SK-N-SH treated with all-trans-retinoic acid at 6 μM for 48 hours (cell line): ENCODE measurements around the gene COL6A3.

ENCODE experiments used
- ATAC-seq: fragments of 200-7000 bp; cut with Tn5 transposase; 3 replicates; pipeline ENCODE4 v1.9.1; 2020; ENCODE audit warnings: mild to moderate bottlenecking, moderate library complexity
- ARNTL ChIP-seq: fragments of 450-650 bp; formaldehyde crosslinking; IDR thresholded peaks from 2 replicates; pipeline ENCODE4 v1.5.0; 2020; ENCODE audit warnings: low read depth, mild to moderate bottlenecking, moderate library complexity, borderline replicate concordance
- BACH2 ChIP-seq: fragments of 250-450 bp; sonication (Bioruptor Pico); IDR thresholded peaks from 2 replicates; pipeline ENCODE4 v1.9.0; 2021; ENCODE audit warnings: mild to moderate bottlenecking, borderline replicate concordance
- CSDC2 ChIP-seq: fragments of 250-450 bp; sonication (Bioruptor Pico); IDR thresholded peaks from 2 replicates; pipeline ENCODE4 v1.5.0; 2020; ENCODE audit warnings: mild to moderate bottlenecking, moderate library complexity
- ESRRG ChIP-seq: fragments of 250-450 bp; sonication (Bioruptor Pico); IDR thresholded peaks from 2 replicates; pipeline ENCODE4 v1.6.1; 2021; ENCODE audit warnings: mild to moderate bottlenecking
- GLIS3 ChIP-seq: fragments of 250-450 bp; sonication (Bioruptor Pico); IDR thresholded peaks from 2 replicates; pipeline ENCODE4 v1.5.0; 2020; ENCODE audit warnings: mild to moderate bottlenecking, moderate library complexity
- ISL1 ChIP-seq: fragments of 250-450 bp; sonication (Bioruptor Pico); IDR thresholded peaks from 2 replicates; pipeline ENCODE4 v2.1.2; 2022; ENCODE audit warnings: mild to moderate bottlenecking, moderate library complexity
- OSR1 ChIP-seq: fragments of 250-450 bp; sonication (Bioruptor Pico); IDR thresholded peaks from 2 replicates; pipeline ENCODE4 v1.8.0; 2022; ENCODE audit warnings: moderate library complexity, mild to moderate bottlenecking, inconsistent platforms
- PPARA ChIP-seq: fragments of 250-450 bp; sonication (Bioruptor Pico); IDR thresholded peaks from 2 replicates; pipeline ENCODE4 v1.5.0; 2020; ENCODE audit warnings: mild to moderate bottlenecking, borderline replicate concordance
- RARB ChIP-seq: fragments of 250-450 bp; sonication (Bioruptor Pico); IDR thresholded peaks from 2 replicates; pipeline ENCODE4 v1.8.0; 2021; ENCODE audit warnings: mild to moderate bottlenecking, moderate library complexity
- SNAI2 ChIP-seq: fragments of 250-450 bp; sonication (Bioruptor Pico); IDR thresholded peaks from 2 replicates; pipeline ENCODE4 v1.5.0; 2020; ENCODE audit warnings: mild to moderate bottlenecking, moderate library complexity
- TCF4 ChIP-seq: fragments of 250-450 bp; sonication (Bioruptor Pico); IDR thresholded peaks from 2 replicates; pipeline ENCODE4 v1.8.0; 2021; ENCODE audit warnings: mild to moderate bottlenecking, moderate library complexity, borderline replicate concordance
- TOX ChIP-seq: fragments of 250-450 bp; sonication (Bioruptor Pico); IDR thresholded peaks from 2 replicates; pipeline ENCODE4 v1.8.0; 2021; ENCODE audit warnings: mild to moderate bottlenecking, moderate library complexity, borderline replicate concordance
- ZC3H10 ChIP-seq: fragments of 250-450 bp; sonication (Bioruptor Pico); IDR thresholded peaks from 2 replicates; pipeline ENCODE4 v1.5.1; 2021; ENCODE audit warnings: mild to moderate bottlenecking, moderate library complexity
- ZFP3 ChIP-seq: fragments of 250-450 bp; sonication (Bioruptor Pico); IDR thresholded peaks from 2 replicates; pipeline ENCODE4 v1.5.0; 2020; ENCODE audit warnings: mild to moderate bottlenecking, moderate library complexity
- ZFP30 ChIP-seq: fragments of 450-650 bp; formaldehyde crosslinking; IDR thresholded peaks from 2 replicates; pipeline ENCODE4 v1.5.0; 2022; ENCODE audit warnings: mild to moderate bottlenecking, moderate library complexity
- ZNF565 ChIP-seq: fragments of 450-650 bp; formaldehyde crosslinking; conservative IDR thresholded peaks from 2 replicates; pipeline ENCODE4 v1.5.0; 2020; ENCODE audit warnings: low read depth, mild to moderate bottlenecking, moderate library complexity
- ZNF70 ChIP-seq: fragments of 450-650 bp; formaldehyde crosslinking; IDR thresholded peaks from 2 replicates; pipeline ENCODE4 v1.5.0; 2020; ENCODE audit warnings: mild to moderate bottlenecking, moderate library complexity
- ZNF8 ChIP-seq: fragments of 450-650 bp; formaldehyde crosslinking; IDR thresholded peaks from 2 replicates; pipeline ENCODE4 v1.5.0; 2020; ENCODE audit warnings: mild to moderate bottlenecking, moderate library complexity
- TF ChIP-seq, protein P1 (sequence below): fragments of 250-450 bp; sonication (Bioruptor Pico); IDR thresholded peaks from 2 replicates; pipeline ENCODE4 v1.5.0; 2020; ENCODE audit warnings: mild to moderate bottlenecking, moderate library complexity
- TF ChIP-seq, protein P2 (sequence below): fragments of 250-450 bp; sonication (Bioruptor Pico); IDR thresholded peaks from 2 replicates; pipeline ENCODE4 v1.5.1; 2020; ENCODE audit warnings: low read depth, mild to moderate bottlenecking, moderate library complexity
- TF ChIP-seq, protein P3 (sequence below): fragments of 250-450 bp; sonication (Bioruptor Pico); IDR thresholded peaks from 2 replicates; pipeline ENCODE4 v1.8.0; 2021; ENCODE audit warnings: low read depth, mild to moderate bottlenecking, moderate library complexity, borderline replicate concordance
- TF ChIP-seq, protein P4 (sequence below): fragments of 250-450 bp; sonication (Bioruptor Pico); IDR thresholded peaks from 2 replicates; pipeline ENCODE4 v1.5.1; 2021; ENCODE audit warnings: mild to moderate bottlenecking, moderate library complexity
- TF ChIP-seq, protein P5 (sequence below): fragments of 250-450 bp; sonication (Bioruptor Pico); IDR thresholded peaks from 2 replicates; pipeline ENCODE4 v1.8.0; 2020; ENCODE audit warnings: mild to moderate bottlenecking, moderate library complexity, borderline replicate concordance

COL6A3 gene

DNA sequence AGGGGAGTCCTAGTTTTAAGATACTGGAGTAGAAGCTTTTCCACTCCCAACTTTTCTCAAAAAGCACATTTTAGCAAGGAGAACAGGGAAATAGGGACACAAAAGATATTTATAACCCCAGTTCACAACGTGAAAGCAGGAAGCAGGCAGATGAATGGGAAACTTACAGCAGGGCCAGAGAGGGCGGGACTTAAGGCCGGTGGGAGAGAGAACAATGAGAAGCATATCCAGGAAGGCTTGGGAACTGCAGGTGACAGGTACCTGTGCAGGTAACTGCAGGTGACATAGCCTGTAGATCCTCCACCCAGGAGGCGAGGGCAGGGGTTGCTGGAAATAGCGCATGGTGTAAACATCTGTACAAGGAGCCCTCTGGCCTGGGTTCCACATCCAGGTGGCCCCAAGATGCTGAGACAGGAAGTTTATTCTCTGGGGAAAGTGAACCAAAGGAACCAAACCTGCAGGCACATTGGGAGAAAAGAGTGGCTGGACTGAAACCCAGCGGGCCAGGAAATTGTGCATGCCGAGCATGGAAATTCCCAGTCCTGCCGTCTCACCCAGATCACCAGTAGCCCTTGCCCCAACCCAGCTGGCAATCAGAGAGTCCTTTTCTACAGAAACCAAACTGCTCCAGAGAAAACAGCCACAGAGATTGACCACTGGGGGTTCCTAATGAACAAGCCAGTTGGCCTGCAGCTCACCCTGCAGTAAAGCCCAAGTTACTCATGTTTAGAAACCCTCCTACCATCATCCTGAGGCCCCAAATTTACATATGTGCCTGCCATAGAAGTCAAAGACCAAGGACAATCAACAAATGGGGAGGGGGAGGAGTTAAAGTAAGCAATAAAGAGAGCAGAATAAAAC lies 24.3 kb upstream of the COL6A3 start:
- no peak for ATAC-seq
- no peak for TF ChIP-seq SNAI2 (CRISPR knock-in tag)
- TF ChIP-seq ZFP30, result no peak
- TF ChIP-seq, protein P1, sequence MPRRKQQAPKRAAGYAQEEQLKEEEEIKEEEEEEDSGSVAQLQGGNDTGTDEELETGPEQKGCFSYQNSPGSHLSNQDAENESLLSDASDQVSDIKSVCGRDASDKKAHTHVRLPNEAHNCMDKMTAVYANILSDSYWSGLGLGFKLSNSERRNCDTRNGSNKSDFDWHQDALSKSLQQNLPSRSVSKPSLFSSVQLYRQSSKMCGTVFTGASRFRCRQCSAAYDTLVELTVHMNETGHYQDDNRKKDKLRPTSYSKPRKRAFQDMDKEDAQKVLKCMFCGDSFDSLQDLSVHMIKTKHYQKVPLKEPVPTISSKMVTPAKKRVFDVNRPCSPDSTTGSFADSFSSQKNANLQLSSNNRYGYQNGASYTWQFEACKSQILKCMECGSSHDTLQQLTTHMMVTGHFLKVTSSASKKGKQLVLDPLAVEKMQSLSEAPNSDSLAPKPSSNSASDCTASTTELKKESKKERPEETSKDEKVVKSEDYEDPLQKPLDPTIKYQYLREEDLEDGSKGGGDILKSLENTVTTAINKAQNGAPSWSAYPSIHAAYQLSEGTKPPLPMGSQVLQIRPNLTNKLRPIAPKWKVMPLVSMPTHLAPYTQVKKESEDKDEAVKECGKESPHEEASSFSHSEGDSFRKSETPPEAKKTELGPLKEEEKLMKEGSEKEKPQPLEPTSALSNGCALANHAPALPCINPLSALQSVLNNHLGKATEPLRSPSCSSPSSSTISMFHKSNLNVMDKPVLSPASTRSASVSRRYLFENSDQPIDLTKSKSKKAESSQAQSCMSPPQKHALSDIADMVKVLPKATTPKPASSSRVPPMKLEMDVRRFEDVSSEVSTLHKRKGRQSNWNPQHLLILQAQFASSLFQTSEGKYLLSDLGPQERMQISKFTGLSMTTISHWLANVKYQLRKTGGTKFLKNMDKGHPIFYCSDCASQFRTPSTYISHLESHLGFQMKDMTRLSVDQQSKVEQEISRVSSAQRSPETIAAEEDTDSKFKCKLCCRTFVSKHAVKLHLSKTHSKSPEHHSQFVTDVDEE, result no peak
- no peak for TF ChIP-seq ZNF565 (CRISPR knock-in tag)
- TF ChIP-seq, protein P2, sequence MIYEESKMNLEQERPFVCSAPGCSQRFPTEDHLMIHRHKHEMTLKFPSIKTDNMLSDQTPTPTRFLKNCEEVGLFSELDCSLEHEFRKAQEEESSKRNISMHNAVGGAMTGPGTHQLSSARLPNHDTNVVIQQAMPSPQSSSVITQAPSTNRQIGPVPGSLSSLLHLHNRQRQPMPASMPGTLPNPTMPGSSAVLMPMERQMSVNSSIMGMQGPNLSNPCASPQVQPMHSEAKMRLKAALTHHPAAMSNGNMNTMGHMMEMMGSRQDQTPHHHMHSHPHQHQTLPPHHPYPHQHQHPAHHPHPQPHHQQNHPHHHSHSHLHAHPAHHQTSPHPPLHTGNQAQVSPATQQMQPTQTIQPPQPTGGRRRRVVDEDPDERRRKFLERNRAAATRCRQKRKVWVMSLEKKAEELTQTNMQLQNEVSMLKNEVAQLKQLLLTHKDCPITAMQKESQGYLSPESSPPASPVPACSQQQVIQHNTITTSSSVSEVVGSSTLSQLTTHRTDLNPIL (CRISPR knock-in tag), result no peak
- TF ChIP-seq, protein P3, sequence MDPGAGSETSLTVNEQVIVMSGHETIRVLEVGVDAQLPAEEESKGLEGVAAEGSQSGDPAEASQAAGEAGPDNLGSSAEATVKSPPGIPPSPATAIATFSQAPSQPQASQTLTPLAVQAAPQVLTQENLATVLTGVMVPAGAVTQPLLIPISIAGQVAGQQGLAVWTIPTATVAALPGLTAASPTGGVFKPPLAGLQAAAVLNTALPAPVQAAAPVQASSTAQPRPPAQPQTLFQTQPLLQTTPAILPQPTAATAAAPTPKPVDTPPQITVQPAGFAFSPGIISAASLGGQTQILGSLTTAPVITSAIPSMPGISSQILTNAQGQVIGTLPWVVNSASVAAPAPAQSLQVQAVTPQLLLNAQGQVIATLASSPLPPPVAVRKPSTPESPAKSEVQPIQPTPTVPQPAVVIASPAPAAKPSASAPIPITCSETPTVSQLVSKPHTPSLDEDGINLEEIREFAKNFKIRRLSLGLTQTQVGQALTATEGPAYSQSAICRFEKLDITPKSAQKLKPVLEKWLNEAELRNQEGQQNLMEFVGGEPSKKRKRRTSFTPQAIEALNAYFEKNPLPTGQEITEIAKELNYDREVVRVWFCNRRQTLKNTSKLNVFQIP (CRISPR knock-in tag), result no peak
- no peak for TF ChIP-seq ZFP3 (CRISPR knock-in tag)
- no peak for TF ChIP-seq ZNF70 (CRISPR knock-in tag)
- no peak for TF ChIP-seq OSR1 (CRISPR knock-in tag)
- no peak for TF ChIP-seq ZC3H10 (CRISPR knock-in tag)
- no peak for TF ChIP-seq BACH2 (CRISPR knock-in tag)
- TF ChIP-seq TOX, result no peak
- no peak for TF ChIP-seq RARB
- no peak for TF ChIP-seq ISL1 (CRISPR knock-in tag)
- TF ChIP-seq, protein P4, sequence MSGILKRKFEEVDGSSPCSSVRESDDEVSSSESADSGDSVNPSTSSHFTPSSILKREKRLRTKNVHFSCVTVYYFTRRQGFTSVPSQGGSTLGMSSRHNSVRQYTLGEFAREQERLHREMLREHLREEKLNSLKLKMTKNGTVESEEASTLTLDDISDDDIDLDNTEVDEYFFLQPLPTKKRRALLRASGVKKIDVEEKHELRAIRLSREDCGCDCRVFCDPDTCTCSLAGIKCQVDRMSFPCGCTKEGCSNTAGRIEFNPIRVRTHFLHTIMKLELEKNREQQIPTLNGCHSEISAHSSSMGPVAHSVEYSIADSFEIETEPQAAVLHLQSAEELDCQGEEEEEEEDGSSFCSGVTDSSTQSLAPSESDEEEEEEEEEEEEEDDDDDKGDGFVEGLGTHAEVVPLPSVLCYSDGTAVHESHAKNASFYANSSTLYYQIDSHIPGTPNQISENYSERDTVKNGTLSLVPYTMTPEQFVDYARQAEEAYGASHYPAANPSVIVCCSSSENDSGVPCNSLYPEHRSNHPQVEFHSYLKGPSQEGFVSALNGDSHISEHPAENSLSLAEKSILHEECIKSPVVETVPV (CRISPR knock-in tag), result no peak
- no peak for TF ChIP-seq CSDC2 (CRISPR knock-in tag)
- no peak for TF ChIP-seq ZNF8 (CRISPR knock-in tag)
- TF ChIP-seq ESRRG (CRISPR knock-in tag), result no peak
- TF ChIP-seq, all 23 proteins: peak for 0

DNA sequence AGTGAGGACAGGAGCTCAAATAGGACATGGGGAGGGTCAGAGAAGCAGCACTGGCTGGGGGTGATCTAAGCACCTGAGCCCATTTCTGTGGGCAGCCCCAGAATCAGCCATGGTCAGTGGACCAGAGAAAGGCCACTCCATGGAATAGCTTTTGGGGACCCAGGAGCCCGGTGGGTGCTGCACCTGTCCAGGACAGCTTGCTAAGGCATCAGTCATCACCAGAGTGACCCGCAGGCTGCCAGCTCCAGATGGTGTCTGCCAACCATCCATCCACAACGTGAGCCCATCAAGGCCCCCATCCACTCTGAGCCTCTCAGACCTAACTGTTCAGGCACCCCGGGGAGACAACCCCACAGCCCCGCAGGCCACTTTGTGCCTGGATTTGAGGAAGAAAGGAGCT lies 23.6 kb upstream of the COL6A3 start:
- no peak for ATAC-seq
- TF ChIP-seq ISL1 (CRISPR knock-in tag) (no peak), ZC3H10 (CRISPR knock-in tag) (no peak), ESRRG (CRISPR knock-in tag) (no peak), ZFP3 (CRISPR knock-in tag) (no peak), ZNF70 (CRISPR knock-in tag) (no peak), ZFP30 (no peak), BACH2 (CRISPR knock-in tag) (no peak), ZNF565 (CRISPR knock-in tag) (no peak), ARNTL (CRISPR knock-in tag) (no peak), SNAI2 (CRISPR knock-in tag) (no peak), RARB (no peak), PPARA (no peak), TCF4 (CRISPR knock-in tag) (no peak), GLIS3 (no peak), CSDC2 (CRISPR knock-in tag) (no peak)
- TF ChIP-seq, protein P2 (CRISPR knock-in tag), result no peak
- TF ChIP-seq, protein P5, sequence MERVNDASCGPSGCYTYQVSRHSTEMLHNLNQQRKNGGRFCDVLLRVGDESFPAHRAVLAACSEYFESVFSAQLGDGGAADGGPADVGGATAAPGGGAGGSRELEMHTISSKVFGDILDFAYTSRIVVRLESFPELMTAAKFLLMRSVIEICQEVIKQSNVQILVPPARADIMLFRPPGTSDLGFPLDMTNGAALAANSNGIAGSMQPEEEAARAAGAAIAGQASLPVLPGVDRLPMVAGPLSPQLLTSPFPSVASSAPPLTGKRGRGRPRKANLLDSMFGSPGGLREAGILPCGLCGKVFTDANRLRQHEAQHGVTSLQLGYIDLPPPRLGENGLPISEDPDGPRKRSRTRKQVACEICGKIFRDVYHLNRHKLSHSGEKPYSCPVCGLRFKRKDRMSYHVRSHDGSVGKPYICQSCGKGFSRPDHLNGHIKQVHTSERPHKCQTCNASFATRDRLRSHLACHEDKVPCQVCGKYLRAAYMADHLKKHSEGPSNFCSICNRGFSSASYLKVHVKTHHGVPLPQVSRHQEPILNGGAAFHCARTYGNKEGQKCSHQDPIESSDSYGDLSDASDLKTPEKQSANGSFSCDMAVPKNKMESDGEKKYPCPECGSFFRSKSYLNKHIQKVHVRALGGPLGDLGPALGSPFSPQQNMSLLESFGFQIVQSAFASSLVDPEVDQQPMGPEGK (CRISPR knock-in tag), result no peak
- TF ChIP-seq, protein P4 (CRISPR knock-in tag), result no peak
- TF ChIP-seq, protein P1, result no peak
